HL-60/S4 treated with phorbol 12-myristate 13-acetate at 8.2 ng/mL for 4 days and 3 days (cell line): ENCODE results near the gene STC2.

Experiments
- in situ Hi-C: fragments of 300-500 bp; cut with MboI; formaldehyde crosslinking; loops from 2 replicates; pipeline ENCODE4 v1.15.0; 2022; ENCODE audit warnings: low sequenced_read_pairs

Gene STC2

GRCh38 chr5:173274771-173275170 lies 53.4 kb downstream of the STC2 start:
- in situ Hi-C loops = loop anchor here (25.0 kb wide), 1 partner anchor 288 kb away; no protein-coding TSS in a partner anchor

DNA sequence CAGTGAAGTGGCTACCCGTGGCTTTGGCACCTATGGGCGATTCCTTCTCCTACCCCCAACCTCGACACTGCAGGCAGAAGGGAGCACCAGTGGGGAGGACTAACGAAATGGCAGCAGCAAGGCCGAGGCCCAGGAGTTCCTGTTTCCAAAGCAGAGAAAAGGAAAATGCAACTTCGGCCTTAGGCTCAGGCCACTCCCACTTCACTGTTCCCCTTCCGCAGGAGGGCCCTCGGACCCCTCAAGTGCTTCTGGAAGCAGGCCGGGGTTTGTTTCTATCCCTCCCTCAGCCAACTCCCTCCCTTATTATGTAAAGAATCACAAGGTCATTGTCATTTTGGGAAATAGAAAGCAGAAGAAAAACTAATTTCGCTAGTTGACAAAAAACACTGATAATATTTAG lies 56.8 kb downstream of the STC2 start:
- in situ Hi-C loops = no loop called here

DNA sequence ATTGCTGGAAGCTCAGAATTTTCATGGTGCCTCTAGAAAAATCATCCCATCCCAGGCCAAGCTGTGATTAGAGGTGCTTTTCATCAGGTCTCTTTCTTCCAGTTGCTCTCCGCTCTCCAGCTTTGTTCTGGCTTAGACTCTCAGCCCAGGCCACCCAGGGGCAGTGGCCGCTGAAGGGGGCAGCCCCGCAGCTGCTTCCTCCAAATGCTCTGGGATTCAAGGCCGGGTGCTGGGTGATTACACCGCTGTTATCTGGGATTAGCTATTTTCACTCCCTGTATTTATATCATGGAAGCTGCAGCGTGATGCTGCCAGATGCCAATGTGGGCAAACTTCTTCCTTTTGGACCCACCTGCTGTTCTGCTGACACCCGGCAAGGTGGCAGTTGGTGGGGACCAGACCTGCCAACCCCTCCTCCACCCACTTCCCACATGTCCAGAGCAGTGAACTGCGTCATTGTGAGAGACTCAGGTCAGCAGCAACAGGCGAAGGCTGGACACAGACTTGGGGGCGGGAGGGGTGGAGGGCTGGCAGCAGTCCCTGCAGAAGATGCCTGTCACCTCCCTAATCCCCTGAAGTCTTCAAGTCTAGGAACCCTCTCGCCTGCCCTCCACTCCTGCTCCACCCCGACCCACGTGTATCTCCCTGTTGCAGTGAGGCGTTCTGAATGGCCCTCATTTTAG lies 59.3 kb downstream of the STC2 start:
- in situ Hi-C loops = no loop called here

- in situ Hi-C loops = no loop called here
Measured at GRCh38 chr5:173265433-173265832, 62.8 kb downstream of the STC2 start.
